EL (cell line): ENCODE data around the gene CFAP54.
"Not testable (repeated sequence)": the region's sequence is repeated elsewhere in the genome, so short reads cannot be mapped to it uniquely, and the experiment has no call there.

ENCODE experiments used
- DNase-seq: peaks from one replicate; pipeline ENCODE4 v3.0.0-alpha.2; 2016

Gene CFAP54, protein sequence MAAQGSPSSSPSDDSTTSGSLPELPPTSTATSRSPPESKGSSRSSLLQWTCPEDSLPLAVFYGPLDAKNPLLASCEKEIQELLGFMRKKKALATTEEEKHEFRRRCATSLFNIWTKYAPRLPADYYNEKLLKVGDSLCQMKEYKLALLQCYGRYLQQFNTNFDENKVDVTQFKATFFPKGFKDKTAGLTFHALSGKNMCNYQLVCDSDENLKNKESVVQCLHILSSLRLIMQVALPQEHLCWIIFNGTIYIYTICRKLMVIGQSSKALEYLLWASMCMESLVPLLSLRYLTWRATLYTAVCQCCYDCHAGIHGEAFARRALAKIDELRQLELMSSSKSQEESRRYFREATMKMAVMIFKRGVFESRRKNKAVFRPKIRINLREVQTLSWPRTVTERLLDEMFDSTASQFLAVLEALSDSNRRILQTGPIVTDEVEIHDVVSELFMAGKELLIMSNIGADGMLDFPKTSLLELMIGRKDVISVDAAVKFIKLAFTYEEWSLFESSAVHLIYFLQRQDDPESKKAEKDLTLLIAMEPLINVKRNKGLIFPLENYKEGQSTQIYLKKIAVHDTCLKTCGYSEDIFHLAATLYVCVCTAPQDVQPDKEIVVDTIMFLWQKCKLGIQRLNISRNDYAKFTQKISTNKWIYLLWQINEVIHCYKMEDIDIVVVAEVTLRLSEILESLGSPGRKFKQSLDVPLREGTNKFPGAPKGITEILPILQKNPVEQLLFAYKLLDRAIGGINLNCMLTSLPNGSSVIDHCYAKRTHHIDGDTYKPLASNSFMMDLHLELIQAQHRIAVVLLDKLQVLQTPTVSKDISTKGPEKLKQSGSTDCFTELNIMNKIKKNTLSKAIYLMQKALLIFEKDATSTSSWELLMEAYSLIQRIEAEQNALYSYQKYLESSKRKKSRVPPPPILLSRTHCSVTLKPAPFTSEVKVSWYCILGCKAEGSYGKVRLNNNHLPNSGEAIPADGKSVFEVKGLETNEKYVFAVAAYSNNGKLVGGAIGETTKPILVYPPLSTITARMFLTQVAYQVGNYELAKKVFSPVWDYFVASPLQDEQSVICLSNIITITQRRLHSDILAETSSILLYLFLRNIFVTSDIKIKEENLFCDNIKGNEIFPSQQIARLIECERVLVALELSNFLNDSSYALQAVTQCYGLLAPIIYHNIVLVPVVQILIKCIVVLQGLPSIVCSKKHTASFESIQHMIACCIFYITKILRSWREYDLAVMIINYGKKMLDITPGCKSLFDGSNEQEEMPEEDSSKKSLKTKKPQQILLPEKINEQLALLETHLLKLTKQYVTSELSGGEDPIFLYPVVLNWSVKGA (N-terminal part only)

GRCh38 chr12:96489392-96490056 lies at the start of gene CFAP54:
CFAP54 (plus strand) TSS chr12:96489577; CDS start chr12:96489610, 33 bp downstream.
- DNase-seq = peak; percentile 93

DNA sequence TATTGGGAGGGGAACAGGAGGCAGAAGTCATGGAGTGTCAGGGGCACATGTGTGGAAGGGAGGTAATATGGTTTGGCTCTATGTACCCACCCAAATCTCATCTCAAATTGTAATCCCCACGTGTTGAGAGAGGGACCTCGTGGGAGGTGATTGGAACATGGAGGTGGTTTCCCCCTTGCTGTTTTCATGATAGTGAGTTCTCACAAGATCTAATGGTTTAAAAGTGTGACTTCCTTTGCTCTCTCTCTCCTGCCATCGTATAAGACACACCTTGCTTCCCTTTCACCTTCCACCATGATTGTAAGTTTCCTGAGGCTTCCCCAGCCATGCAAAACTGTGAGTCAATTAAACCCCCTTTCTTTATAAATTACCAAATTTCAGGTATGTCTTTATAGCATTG lies 47.6 kb upstream of the CFAP54 start:
- no peak for DNase-seq

DNA sequence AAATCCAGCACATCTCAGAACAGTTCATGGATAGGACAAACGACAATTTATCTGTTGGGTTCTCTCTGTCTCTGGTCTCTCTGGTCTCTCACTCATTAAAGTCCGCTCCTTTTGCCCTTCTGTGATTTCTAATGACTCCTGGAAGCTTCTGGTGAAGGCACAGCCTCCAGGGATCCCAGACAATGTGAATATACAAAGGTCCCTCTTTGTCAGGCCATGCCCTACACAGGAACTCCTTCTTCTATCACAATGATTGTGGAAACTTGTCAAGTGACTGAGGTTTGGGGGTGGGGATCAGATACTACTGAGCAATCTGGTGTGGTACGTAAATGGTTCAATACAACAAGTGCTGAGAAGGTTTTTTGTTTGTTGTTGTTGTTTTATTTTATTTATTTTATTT lies 46.5 kb upstream of the CFAP54 start:
- no peak for DNase-seq

DNA sequence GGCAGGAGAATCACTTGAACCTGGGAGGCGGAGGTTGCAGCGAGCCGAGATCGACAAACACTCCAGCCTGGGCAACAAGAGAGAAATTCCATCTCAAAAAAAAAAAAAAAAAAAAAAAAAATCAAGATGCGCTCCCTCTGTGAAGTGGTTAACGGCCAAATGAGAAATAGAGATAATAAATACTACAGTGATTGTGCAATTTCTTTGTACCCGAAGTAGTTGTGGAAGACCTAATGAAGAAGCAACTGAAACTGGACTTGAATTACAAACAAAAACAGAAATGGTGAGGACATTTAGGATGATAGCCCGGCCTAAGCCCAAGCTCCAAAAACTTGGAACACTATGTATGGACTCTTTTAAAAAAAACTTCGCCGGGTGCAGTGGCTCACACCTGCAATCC lies 45.0 kb upstream of the CFAP54 start:
- DNase-seq = no peak

GRCh38 chr12:96445691-96446583 lies 43.4 kb upstream of the CFAP54 start:
- peak; percentile 94 for DNase-seq

GRCh38 chr12:96447256-96447655 lies 42.1 kb upstream of the CFAP54 start:
- DNase-seq = no peak

- peak; percentile 57 for DNase-seq
These were observed 41.1 kb upstream of the CFAP54 start for GRCh38 chr12:96448300-96448699.

- DNase-seq = no peak
These were observed 37.0 kb upstream of the CFAP54 start for GRCh38 chr12:96452261-96452922.

GRCh38 chr12:96454396-96454795 lies 35.0 kb upstream of the CFAP54 start:
- DNase-seq = no peak

DNA sequence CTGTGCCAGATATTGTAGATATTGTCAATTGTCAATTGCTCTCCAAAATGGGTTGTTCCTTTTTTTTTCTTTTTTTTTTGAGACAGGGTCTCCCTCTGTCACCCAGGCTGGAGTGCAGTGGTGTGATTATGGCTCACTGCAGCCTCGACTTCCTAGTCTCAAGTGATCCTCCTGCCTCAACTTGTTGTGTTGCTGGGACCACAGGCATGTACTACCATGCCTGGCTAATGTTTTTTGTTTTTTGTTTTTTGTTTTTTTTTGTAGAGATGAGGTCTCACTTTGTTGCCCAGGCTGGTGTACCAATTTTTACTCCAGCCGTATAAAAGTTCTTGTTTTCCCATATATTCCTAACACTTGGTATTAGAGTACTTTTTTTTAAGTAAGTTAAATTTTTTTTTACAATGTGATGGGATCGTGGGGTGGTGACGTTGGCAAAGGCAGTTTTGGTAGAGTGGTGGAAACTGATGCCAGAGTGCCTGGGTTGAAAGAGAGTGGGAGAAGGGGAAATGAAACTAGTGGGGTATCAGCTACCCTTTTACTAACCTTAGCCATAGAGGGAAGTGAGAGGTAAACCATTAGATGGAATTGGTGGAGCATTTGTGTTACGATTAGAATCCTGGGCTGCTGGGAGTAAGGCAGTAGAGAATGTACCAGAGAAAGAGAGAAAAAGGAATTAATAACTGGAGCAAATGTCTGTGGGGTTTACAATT lies 33.0 kb upstream of the CFAP54 start:
- DNase-seq = no peak

DNA sequence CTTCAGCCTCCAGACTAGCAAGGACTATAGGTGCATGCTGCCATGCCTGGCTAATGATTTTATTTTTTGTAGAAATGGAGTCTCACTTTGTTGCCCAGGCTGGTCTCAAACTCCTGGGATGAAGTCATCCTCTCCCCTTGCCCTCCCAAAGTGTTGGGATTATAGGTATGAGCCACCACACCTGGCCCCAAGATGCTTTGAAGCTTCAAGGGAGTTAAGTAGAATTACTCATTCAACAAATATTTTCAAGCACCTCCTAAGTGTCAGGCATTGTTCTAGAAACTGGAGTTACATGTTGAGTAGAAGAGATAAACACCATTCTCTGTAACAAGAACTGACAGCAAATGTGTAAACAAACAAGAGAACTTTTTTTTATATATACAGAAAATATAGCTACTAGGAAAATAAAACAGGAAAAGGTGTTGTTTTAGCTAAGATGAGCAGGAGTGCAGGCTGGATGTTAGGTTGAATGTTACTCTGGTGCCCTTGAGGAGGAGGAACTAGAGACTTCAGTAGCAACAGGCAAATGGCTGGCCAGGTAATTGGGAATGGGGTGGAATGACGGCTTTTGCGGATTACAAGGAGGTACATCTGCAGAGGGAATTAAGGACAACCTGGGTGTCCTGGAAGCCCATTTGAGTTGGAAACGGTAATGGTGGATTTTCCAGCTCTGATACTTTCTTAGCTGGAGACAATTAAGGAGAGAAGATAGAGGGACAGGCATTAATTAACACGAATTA lies 32.0 kb upstream of the CFAP54 start:
- DNase-seq = no peak

DNA sequence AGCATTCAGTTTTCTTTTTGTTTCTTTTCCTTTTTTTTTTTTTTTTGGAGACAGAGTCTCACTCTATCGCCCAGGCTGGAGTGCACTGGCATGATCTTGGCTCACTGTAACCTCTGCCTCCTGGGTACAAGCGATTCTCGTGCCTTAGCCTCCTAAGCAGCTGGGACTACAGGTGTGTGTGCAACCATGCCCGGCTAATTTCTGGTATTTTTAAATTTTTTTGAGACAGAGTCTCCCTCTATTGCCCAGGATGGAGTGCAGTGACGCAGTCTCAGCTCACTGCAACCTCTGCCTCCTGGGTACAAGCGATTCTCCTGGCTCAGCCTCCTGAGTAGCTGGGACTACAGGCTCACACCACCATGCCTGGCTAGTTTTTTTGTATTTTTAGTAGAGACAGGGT lies 30.1 kb upstream of the CFAP54 start:
- not testable (repeated sequence) for DNase-seq

DNA sequence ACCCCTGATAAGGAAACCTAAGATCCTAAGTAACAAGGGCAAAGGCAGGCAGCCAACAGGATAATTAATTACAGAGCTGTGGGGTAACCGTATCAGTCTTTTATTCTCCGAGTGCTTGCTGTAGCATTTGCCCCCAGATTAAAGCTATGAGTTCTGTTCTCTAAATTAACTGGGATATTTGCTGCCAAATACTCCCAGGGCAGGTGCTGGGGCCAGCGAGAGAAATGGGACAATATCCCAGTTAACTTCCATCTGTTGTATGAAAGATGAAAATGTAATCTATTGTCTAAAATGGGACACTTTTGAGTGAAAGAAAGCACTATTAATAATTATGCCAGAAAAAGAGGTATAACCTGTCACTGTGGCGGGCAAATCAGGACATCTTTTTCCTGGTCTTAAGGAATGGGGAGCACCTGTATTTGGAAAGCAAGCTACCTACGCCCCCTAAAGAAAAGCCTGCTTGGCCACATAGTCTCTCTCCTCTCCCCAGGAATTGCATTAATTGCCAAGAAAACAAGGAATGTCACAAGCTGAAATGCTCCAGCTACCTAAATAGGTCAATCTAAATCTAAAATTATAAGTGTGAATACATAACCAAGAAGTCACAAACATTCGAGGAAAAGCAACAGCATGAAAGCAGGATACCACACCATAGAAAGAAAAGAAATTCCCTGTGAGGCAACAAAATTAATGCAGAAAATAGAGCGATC lies 26.7 kb upstream of the CFAP54 start:
- DNase-seq = no peak

DNA sequence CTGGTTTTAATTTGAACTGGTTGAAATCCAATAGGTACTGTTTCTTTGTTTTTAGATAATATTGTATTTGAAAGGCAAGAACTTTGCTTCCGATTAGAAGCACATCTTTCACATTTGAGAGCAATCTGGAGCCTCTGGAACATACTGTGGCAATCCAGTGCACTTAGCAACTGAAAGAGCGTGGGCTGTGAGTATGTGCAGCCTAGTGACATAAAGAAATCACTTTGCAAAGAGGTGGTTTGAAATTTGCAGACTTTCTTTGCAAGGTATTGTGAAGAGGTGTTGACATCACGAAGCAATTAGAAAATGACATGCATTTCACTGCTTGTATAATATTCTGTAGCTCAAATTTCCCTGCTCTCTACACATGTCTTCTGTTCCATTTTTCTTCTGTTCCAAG lies 23.5 kb upstream of the CFAP54 start:
- no peak for DNase-seq

GRCh38 chr12:96466939-96467751 lies 22.2 kb upstream of the CFAP54 start:
- peak; percentile 46 for DNase-seq

GRCh38 chr12:96471368-96472050 lies 17.9 kb upstream of the CFAP54 start:
- peak; percentile 63 for DNase-seq

DNA sequence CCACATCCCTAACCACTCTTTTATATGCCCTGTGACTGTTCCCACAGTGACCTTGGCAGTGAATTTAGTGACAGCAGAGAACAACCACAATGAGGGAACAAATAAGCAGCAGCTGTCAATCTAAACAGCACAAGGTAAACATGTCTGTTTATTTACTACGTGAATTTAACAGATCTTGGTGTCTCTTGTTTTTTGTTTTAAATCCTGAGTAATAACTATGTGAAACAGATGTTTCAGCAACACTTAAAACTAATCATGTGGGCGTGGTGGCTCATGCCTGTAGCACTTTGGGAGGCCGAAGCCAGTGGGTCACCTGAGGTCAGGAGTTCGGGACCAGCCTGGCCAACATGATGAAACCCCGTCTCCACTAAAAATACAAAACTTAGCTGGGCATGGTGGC lies 17.0 kb upstream of the CFAP54 start:
- DNase-seq = no peak
